ENCODE measurements around the gene RAD51D. TPM values are rescaled to one million over a fixed set of nuclear protein-coding genes. Genes with fewer than 3 reads are reported as not detected.

RAD51D gene
- total RNA-seq, 4 donors from 2014 or later = 8.9 to 12.8 (median 10.7) TPM

DNA sequence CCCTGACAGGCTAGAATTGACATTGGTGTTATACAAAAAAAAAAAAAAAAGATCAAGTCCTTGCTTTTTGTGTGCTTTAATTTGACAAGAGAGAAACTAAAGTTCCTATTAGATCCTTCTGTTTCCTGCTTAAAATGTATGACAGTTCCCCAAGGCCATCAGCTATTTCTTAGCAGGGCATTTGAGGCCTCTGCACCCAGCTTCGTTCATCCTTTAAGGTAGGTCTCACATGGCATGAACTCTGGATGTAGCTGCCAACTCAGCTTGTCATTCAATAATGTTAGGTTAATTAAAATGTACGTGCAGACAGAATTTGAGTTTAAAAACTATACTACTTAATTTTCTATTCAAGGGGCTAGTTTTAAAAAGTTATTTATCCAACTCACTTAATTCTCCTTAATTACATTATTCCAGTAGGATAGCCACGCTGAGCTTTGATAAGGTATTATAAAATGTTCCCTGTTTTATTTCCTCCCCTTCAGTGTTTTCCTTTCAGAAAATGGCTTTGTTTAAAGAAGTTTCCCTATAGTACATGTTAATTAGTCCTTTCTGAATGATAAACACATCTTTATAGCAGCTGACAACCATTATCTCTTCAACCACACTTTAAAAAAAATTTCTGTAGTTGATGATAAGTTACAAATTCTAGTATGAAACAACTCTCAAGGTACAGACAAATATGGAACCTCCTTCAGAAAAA is 55.0 kb downstream of the RAD51D start:
- no peaks in the 10 kb centered on the region for H3K9me3 ChIP-seq
- peaks cover 14 to 21% (median 17%) of the 10 kb centered on the region in 4 donors for H3K4me1 ChIP-seq
- intact Hi-C loops (cut with DNase I) = loop anchor here (5.0 kb wide), 1 partner anchor 42 kb away; no protein-coding TSS in a partner anchor
- DNase-seq (ENCODE audit: extremely low spot score) = no peak
- H3K27ac ChIP-seq (replicated peaks in 1 of 4) = peak overlapping the region; percentile 72 to 79 (median 78)
- TF ChIP-seq, protein P1, sequence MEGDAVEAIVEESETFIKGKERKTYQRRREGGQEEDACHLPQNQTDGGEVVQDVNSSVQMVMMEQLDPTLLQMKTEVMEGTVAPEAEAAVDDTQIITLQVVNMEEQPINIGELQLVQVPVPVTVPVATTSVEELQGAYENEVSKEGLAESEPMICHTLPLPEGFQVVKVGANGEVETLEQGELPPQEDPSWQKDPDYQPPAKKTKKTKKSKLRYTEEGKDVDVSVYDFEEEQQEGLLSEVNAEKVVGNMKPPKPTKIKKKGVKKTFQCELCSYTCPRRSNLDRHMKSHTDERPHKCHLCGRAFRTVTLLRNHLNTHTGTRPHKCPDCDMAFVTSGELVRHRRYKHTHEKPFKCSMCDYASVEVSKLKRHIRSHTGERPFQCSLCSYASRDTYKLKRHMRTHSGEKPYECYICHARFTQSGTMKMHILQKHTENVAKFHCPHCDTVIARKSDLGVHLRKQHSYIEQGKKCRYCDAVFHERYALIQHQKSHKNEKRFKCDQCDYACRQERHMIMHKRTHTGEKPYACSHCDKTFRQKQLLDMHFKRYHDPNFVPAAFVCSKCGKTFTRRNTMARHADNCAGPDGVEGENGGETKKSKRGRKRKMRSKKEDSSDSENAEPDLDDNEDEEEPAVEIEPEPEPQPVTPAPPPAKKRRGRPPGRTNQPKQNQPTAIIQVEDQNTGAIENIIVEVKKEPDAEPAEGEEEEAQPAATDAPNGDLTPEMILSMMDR (IDR thresholded peaks at IDR 0.05) = no peak
- TF ChIP-seq POLR2A (IDR thresholded peaks at IDR 0.05; ENCODE audit: low read depth) = no peak
- TF ChIP-seq EP300 (IDR thresholded peaks at IDR 0.05) = no peak
- TF ChIP-seq POLR2AphosphoS5 (IDR thresholded peaks at IDR 0.05) = no peak
- 82% methylated on average over 3 of the region's 3 CpGs for WGBS
- no peak overlapping the region for H3K4me3 ChIP-seq
- no peaks in the 10 kb centered on the region for H3K27me3 ChIP-seq
- peaks cover 0 to 7% (median 6%) of the 10 kb centered on the region in 4 donors for H3K36me3 ChIP-seq

DNA sequence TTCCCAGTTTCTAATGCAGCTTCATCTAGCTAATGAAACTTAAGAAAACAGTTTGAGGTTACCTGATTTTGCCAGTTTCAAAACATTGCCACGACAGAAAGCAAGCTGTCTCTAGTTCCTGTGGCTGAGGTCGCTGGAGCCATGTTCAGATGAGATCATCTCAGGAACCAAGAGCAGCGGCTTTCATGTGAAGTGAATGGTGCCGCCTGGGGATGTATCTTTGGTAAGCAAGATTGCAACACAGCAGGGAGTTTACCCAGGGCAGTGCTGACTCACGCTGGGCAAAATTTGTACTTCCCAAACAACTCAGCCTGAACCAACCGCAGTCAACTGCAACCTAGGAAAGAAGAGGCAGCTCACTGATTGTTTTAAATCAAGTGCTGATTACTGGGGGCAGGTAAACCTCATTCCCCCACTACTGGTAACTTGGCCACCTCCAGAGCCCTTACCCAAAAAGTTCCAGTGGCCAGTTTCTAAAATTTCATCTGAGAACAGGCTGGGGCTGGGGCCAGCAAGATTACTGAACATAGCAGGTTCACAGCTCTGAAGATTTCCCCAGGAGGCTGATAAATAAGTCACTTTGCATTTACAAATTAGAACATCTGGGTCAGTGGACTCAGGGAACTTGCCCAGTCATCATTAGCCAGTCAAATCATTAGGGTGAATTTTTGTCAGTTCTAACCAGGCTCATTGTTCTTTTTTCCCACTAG is 56.0 kb downstream of the RAD51D start, which contains the start of gene RFFL:
TSS of gene RFFL (minus strand) at position 194 of the 710 bp plus-strand sequence. CDS start 37,154 bp downstream, outside the sequence.
- H3K4me3 ChIP-seq = peak within 1 kb of the TSS; percentile 23 to 47 (median 31)
- TF ChIP-seq POLR2AphosphoS5 (IDR thresholded peaks at IDR 0.05) (peak; percentile 80 to 82), EP300 (IDR thresholded peaks at IDR 0.05) (no peak), POLR2A (IDR thresholded peaks at IDR 0.05; ENCODE audit: low read depth) (no peak)
- TF ChIP-seq, protein P1 (IDR thresholded peaks at IDR 0.05) = peak; percentile 19 to 48 (median 21)
- WGBS = 26% methylated on average over 6 of the region's 6 CpGs
- DNase-seq (ENCODE audit: extremely low spot score) = peak; percentile 96
- no peaks in the 10 kb centered on the region for H3K9me3 ChIP-seq
- peaks cover 0 to 7% (median 6%) of the 10 kb centered on the region in 4 donors for H3K36me3 ChIP-seq
- H3K4me1 ChIP-seq = peaks cover 14 to 21% (median 17%) of the 10 kb centered on the region in 4 donors
- intact Hi-C loops (cut with DNase I) = loop anchor here (5.0 kb wide), 1 partner anchor 41 kb away; no protein-coding TSS in a partner anchor
- H3K27ac ChIP-seq (replicated peaks in 1 of 4) = peak within 1 kb of the TSS; percentile 72 to 79 (median 78)
- no peaks in the 10 kb centered on the region for H3K27me3 ChIP-seq

DNA sequence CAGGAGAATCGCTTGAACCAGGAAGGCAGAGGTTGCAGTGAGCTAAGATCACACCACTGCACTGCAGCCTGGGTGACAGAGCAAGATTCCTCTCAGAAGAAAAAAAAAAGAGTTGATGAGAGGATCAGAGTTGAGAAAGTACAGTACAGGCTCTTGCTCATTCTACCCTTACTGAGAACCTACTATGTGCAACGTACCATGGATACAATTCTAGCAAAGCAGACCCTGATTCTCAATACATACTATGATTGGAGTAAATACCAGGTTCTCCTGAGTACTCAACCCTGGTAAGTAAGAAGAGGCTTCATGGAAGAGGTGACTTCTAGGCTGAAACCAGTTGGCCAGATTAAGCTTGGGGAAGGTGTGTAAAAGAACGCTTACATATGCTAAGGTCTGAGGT is 57.4 kb downstream of the RAD51D start:
- Histone ChIP-seq H3K36me3 (peaks cover 0 to 7% (median 6%) of the 10 kb centered on the region in 4 donors), H3K9me3 (no peaks in the 10 kb centered on the region), H3K4me1 (peaks cover 14 to 21% (median 17%) of the 10 kb centered on the region in 4 donors), H3K27me3 (no peaks in the 10 kb centered on the region), H3K4me3 (no peak overlapping the region), H3K27ac (replicated peaks in 1 of 4) (peak overlapping the region in 1 of 4 donors; percentile 72)
- intact Hi-C loops (cut with DNase I) = loop anchor here (5.0 kb wide), 1 partner anchor 40 kb away; no protein-coding TSS in a partner anchor
- 91% methylated on average over 3 of the region's 3 CpGs for whole genome bisulfite sequencing
- DNase-seq (ENCODE audit: extremely low spot score) = no peak
- TF ChIP-seq EP300 (IDR thresholded peaks at IDR 0.05) (no peak), POLR2AphosphoS5 (IDR thresholded peaks at IDR 0.05) (no peak), POLR2A (IDR thresholded peaks at IDR 0.05; ENCODE audit: low read depth) (no peak)
- TF ChIP-seq, protein P1 (IDR thresholded peaks at IDR 0.05) = no peak

DNA sequence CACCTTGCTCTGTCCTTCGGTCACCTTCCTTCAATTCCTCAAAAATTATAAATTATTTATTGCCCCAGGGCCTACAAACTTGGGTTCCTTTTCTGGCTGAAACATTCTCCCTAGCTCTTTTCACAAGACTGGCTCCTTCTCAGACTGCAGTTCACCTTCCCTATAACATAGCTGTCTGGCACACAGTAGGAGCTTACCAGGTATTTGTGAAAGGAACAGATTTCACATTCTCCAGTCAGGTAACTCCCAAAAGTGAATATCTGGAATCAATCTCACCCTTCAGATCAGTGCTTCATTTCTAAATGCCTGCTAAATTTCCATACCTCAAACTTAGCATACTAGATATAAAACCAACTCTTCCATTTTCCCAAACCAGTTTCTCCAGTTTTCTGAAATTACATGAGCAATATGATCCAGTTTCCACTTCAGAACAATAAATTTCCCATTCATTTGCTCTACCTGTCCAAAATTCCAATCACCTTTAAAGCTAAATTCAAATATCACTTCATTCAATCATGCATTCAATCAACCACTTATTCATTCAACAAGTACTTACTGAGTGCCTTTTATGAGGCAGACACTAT is 62.2 kb downstream of the RAD51D start:
- 95% methylated on average over 1 of the region's 1 CpG for WGBS
- Histone ChIP-seq H3K27ac (replicated peaks in 1 of 4) (no peak overlapping the region), H3K9me3 (no peaks in the 10 kb centered on the region), H3K4me3 (no peak overlapping the region), H3K4me1 (peaks cover 0 to 5% (median 5%) of the 10 kb centered on the region in 4 donors), H3K27me3 (no peaks in the 10 kb centered on the region), H3K36me3 (peaks cover 0 to 9% (median 6%) of the 10 kb centered on the region in 4 donors)
- TF ChIP-seq POLR2AphosphoS5 (IDR thresholded peaks at IDR 0.05) = no peak
- TF ChIP-seq EP300 (IDR thresholded peaks at IDR 0.05) = no peak
- TF ChIP-seq, protein P1 (IDR thresholded peaks at IDR 0.05) = no peak
- TF ChIP-seq POLR2A (IDR thresholded peaks at IDR 0.05; ENCODE audit: low read depth) = no peak
- intact Hi-C loops (cut with DNase I) = no loop called here
- no peak for DNase-seq (ENCODE audit: extremely low spot score)
